ENCODE data around the gene OXA1L. TPM values are rescaled to one million over a fixed set of nuclear protein-coding genes. Genes with fewer than 3 reads are reported as not detected.

The OXA1L gene
- total and polyA plus RNA-seq, 2 of the 13 experiments (the other 11 are each of a cell fraction or from before 2014, with no cell fraction given) = 230 to 589 TPM

GRCh38 chr14:22821193-22822015 is 54.9 kb downstream of the OXA1L start (continued):
- TF ChIP-seq PTBP1 (IDR thresholded peaks at IDR 0.05; ENCODE audit: low read depth, low read length, poor library complexity, severe bottlenecking) (no peak), PAXIP1 (CRISPR knock-in tag; conservative IDR thresholded peaks at IDR 0.05) (no peak; the same call in 1 of the 2 replicates), SP5 (CRISPR knock-in tag; IDR thresholded peaks at IDR 0.05; ENCODE audit: borderline replicate concordance, low read depth) (peak; percentile 21; the same call in 1 of the 2 replicates), TFAP4 (IDR thresholded peaks at IDR 0.05; ENCODE audit: borderline replicate concordance, low read depth) (no peak), ONECUT2 (CRISPR knock-in tag; IDR thresholded peaks at IDR 0.05) (no peak), ZNF747 (CRISPR knock-in tag; IDR thresholded peaks at IDR 0.05; ENCODE audit: borderline replicate concordance) (peak; percentile 70; the same call in 1 of the 2 replicates), SNRNP70 (IDR thresholded peaks at IDR 0.05; ENCODE audit: low read depth, low read length) (no peak), E2F2 (CRISPR knock-in tag; IDR thresholded peaks at IDR 0.05; ENCODE audit: borderline replicate concordance) (no peak), ZNF841 (CRISPR knock-in tag; IDR thresholded peaks at IDR 0.05; ENCODE audit: borderline replicate concordance) (no peak), KDM6A (CRISPR knock-in tag; IDR thresholded peaks at IDR 0.05; ENCODE audit: low read depth) (no peak; the same call in 1 of the 2 replicates), ZNF670 (CRISPR knock-in tag; IDR thresholded peaks at IDR 0.05; ENCODE audit: borderline replicate concordance) (no peak), TSC22D2 (CRISPR knock-in tag; IDR thresholded peaks at IDR 0.05; ENCODE audit: borderline replicate concordance) (peak; percentile 98), ZNF790 (CRISPR knock-in tag; IDR thresholded peaks at IDR 0.05; ENCODE audit: borderline replicate concordance) (peak; percentile 57; the same call in 1 of the 2 replicates), REXO4 (CRISPR knock-in tag; IDR thresholded peaks at IDR 0.05; ENCODE audit: borderline replicate concordance) (peak; percentile 49; the same call in 1 of the 2 replicates), ZBTB34 (CRISPR knock-in tag; IDR thresholded peaks at IDR 0.05) (no peak), SAFB2 (CRISPR knock-in tag; IDR thresholded peaks at IDR 0.05; ENCODE audit: borderline replicate concordance, low read depth) (peak; percentile 70; the same call in 1 of the 2 replicates), MTERF4 (CRISPR knock-in tag; IDR thresholded peaks at IDR 0.05) (0 out of 2 replicates have a peak, but pooled peaks have one; percentile 63), ZNF143 (CRISPR knock-in tag; IDR thresholded peaks at IDR 0.05) (peak; percentile 44; the same call in 1 of the 2 replicates), ZNF746 (CRISPR knock-in tag; IDR thresholded peaks at IDR 0.05) (no peak; the same call in 1 of the 2 replicates), SMAD1 (CRISPR knock-in tag; IDR thresholded peaks at IDR 0.05; ENCODE audit: borderline replicate concordance, low read depth) (peak; percentile 85; the same call in 1 of the 2 replicates)

All from HepG2 (cell line).